ENCODE data around the gene VSX1.
A peak's percentile ranks its signal among the peaks of the same experiment; 100 is the strongest.

Gene VSX1

GRCh38 chr20:25100914-25101313, 19.0 kb upstream of the VSX1 start:
- DNase-seq (ENCODE audit: low read depth in 2 of 2): peak in 1 of 2 donors; percentile 36
- no peak overlapping the region for H3K4me3 ChIP-seq (replicated peaks in 1 of 2; ENCODE audit: low read depth in 2 of 2, low read length in 2 of 2)
- TF ChIP-seq, protein P1, sequence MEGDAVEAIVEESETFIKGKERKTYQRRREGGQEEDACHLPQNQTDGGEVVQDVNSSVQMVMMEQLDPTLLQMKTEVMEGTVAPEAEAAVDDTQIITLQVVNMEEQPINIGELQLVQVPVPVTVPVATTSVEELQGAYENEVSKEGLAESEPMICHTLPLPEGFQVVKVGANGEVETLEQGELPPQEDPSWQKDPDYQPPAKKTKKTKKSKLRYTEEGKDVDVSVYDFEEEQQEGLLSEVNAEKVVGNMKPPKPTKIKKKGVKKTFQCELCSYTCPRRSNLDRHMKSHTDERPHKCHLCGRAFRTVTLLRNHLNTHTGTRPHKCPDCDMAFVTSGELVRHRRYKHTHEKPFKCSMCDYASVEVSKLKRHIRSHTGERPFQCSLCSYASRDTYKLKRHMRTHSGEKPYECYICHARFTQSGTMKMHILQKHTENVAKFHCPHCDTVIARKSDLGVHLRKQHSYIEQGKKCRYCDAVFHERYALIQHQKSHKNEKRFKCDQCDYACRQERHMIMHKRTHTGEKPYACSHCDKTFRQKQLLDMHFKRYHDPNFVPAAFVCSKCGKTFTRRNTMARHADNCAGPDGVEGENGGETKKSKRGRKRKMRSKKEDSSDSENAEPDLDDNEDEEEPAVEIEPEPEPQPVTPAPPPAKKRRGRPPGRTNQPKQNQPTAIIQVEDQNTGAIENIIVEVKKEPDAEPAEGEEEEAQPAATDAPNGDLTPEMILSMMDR (IDR thresholded peaks at IDR 0.05; ENCODE audit: low read depth, low read length): no peak

DNA sequence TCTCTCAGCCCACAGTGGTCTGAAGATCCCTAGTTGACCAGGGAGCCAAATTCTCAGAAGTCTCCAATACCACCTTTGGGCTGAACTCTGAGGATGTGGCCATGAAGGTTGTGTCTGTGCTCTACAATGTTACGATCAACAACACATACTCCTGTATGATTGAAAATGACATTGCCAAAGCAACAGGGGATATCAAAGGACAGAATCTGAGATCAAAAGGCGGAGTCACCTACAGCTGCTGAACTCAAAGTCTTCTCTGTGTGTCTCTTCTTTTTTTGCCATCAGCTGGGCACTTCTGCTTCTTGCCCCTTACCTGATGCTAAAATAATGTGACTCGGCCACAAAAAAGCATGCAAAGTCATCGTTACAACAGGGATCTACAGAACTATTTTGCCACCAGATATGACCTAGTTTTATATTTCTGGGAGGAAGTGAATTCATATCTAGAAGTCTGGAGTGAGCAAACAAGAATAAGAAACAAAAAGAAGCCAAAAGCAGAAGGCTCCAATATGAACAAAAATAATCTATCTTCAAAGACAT, 17.7 kb upstream of the VSX1 start:
- TF ChIP-seq, protein P1 (IDR thresholded peaks at IDR 0.05; ENCODE audit: low read depth, low read length): no peak
- no peak overlapping the region for H3K4me3 ChIP-seq (replicated peaks in 1 of 2; ENCODE audit: low read depth in 2 of 2, low read length in 2 of 2)
- DNase-seq (ENCODE audit: low read depth in 2 of 2): no peak

- no peak overlapping the region for H3K4me3 ChIP-seq (replicated peaks in 1 of 2; ENCODE audit: low read depth in 2 of 2, low read length in 2 of 2)
- no peak for DNase-seq (ENCODE audit: low read depth in 2 of 2)
- TF ChIP-seq, protein P1 (IDR thresholded peaks at IDR 0.05; ENCODE audit: low read depth, low read length): no peak
Observed at GRCh38 chr20:25097498-25097897, 15.6 kb upstream of the VSX1 start.

DNA sequence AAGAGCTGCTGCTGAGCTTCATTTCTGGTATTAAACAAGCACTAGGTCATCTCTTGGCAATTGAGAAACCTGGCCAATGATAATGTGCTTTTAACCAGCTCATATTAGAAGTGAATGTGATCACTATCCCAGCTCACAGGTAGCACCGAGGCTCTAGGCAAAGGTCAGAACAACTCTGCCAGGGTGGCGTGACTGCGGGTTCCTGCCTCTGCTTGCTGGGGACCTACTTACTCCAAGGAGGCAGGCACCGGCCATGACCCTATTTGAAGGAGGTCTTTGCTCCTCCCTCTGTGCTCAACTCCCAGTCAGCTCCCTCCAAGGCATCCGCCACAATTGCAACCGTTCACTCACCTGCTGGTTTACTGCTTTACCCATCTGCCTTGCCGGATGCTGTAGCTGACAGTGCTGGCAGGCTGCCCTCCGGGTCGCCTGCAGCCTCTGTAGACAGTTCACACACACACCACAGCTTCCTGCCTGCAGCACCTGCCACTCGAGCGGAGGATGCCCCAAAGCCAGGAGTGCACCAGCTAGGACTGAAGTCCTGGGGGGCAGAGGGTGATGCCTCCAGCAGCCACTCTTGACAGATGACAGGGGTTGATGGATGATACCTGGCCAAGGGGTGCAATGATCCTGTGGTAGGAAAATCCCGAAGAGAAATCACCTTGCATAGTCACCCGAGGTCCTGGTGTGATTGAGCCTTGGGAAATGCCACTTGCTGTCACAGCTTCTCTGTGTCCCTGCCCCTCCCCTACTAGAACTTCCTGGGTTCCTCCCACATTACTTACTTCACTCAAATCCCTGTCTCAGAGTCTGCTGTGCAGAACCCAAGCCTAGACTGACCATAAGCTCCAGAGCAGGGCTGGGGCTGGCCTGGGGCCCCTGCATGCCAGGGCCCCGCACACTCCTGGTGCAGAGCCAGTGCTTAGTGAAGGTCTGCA, 8.8 kb upstream of the VSX1 start:
- TF ChIP-seq, protein P1 (IDR thresholded peaks at IDR 0.05; ENCODE audit: low read depth, low read length): no peak
- no peak overlapping the region for H3K4me3 ChIP-seq (replicated peaks in 1 of 2; ENCODE audit: low read depth in 2 of 2, low read length in 2 of 2)
- DNase-seq (ENCODE audit: low read depth in 2 of 2): no peak

- TF ChIP-seq, protein P1 (IDR thresholded peaks at IDR 0.05; ENCODE audit: low read depth, low read length): no peak
- no peak for DNase-seq (ENCODE audit: low read depth in 2 of 2)
- H3K4me3 ChIP-seq (replicated peaks in 1 of 2; ENCODE audit: low read depth in 2 of 2, low read length in 2 of 2): no peak overlapping the region
Observed at GRCh38 chr20:25089662-25090061, 7.7 kb upstream of the VSX1 start.

GRCh38 chr20:25089096-25089495, 7.2 kb upstream of the VSX1 start:
- TF ChIP-seq, protein P1 (IDR thresholded peaks at IDR 0.05; ENCODE audit: low read depth, low read length): no peak
- H3K4me3 ChIP-seq (replicated peaks in 1 of 2; ENCODE audit: low read depth in 2 of 2, low read length in 2 of 2): no peak overlapping the region
- DNase-seq (ENCODE audit: low read depth in 2 of 2): no peak

All from cardiac fibroblast (primary cell).